ENCODE data around the gene RRM2. TPM values are rescaled to one million over a fixed set of nuclear protein-coding genes. Genes with fewer than 3 reads are reported as not detected.

Gene RRM2
- total and polyA plus RNA-seq, 2 of the 4 experiments (the other 2 are of a cell fraction), result 53.6 to 68.5 TPM

- TF ChIP-seq ELK1 (IDR thresholded peaks at IDR 0.05; ENCODE audit: borderline replicate concordance, low read depth, low read length), result no peak
Measured at GRCh38 chr2:10120877-10121574, 1.5 kb upstream of the RRM2 start (continued).

GRCh38 chr2:10123281-10123680 is 742 bp downstream of the RRM2 start:
- peak overlapping the region; percentile 82 for H3K4me3 ChIP-seq (ENCODE audit: insufficient read depth, low read depth, low read length)
- WGBS, 2 experiments (ENCODE audit: extremely low coverage in 2 of 2, insufficient read length in 1 of 2), result 0% methylated on average over 3 of the region's 18 CpGs; no CpG with 5 or more reads in 1 of the 2 experiments
- H3K18ac ChIP-seq (ENCODE audit: low read depth, low read length), result no peak overlapping the region
- H3K9ac ChIP-seq (ENCODE audit: low read depth, low read length), result peak overlapping the region; percentile 62; the same call in 1 of the 2 replicates
- in situ Hi-C loops (cut with MboI; ENCODE audit: low sequenced_read_pairs), result no loop called here
- 0 out of 2 replicates have a peak overlapping the region, but pooled peaks have one; percentile 10 for H3K56ac ChIP-seq (ENCODE audit: extremely low read depth, insufficient read depth, low read length)
- no peak overlapping the region for H2BK15ac ChIP-seq (ENCODE audit: low read depth, low read length)
- peak overlapping the region; percentile 88 for H2AFZ ChIP-seq (replicated peaks; ENCODE audit: low read length, poor library complexity)
- H3K27ac ChIP-seq (ENCODE audit: insufficient read depth, low read length), result peak overlapping the region; percentile 81; the same call in 1 of the 2 replicates
- H3K36me3 ChIP-seq (ENCODE audit: control insufficient read depth, insufficient read depth, low read length), result peaks cover 2% of the 10 kb centered on the region; the same call in 1 of the 2 replicates
- no peak overlapping the region; the same call in 1 of the 2 replicates for H2AK5ac ChIP-seq (ENCODE audit: low read depth, low read length)
- no peak overlapping the region for H3K23ac ChIP-seq (ENCODE audit: low read depth, low read length)
- no peaks in the 10 kb centered on the region for H3K27me3 ChIP-seq (ENCODE audit: control insufficient read depth, insufficient read depth, low read length)
- H2BK120ac ChIP-seq (ENCODE audit: low read depth, low read length), result no peak overlapping the region
- peak overlapping the region; percentile 4 for H2BK5ac ChIP-seq (ENCODE audit: low read depth, low read length, poor library complexity, severe bottlenecking)
- 0 out of 2 replicates have a peak, but pooled peaks cover 6% of the 10 kb centered on the region for H3K9me1 ChIP-seq (ENCODE audit: insufficient read depth, low read length)
- ChIA-PET POLR2A (ENCODE audit: unreplicated experiment) (no interaction called here), CTCF (interaction anchor here (1.1 to 4.4 kb wide), 4 partner anchors 12 to 312 kb away, joined by 3 to 25 read pairs (median 8); no protein-coding TSS in a partner anchor)
- H2AK9ac ChIP-seq (replicated peaks; ENCODE audit: low read depth, low read length, poor library complexity), result peak overlapping the region; percentile 94
- ATAC-seq (ENCODE audit: low read depth) (no peak), DNase-seq (no peak)
- dilution Hi-C loops (cut with HindIII; ENCODE audit: low sequenced_read_pairs, unreplicated experiment), result no loop called here
- H4K8ac ChIP-seq (ENCODE audit: low read depth in 2 of 2, low read length in 2 of 2), result no peak overlapping the region
- no peak overlapping the region for H3K14ac ChIP-seq (replicated peaks; ENCODE audit: low read depth, low read length)
- H3K9me3 ChIP-seq (ENCODE audit: control insufficient read depth, insufficient read depth, low read length), result no peaks in the 10 kb centered on the region
- no peak overlapping the region for H4K91ac ChIP-seq (ENCODE audit: insufficient read depth, low read depth, low read length)
- BruUV-seq (replicated peaks), result no TSS peak
- no peak overlapping the region for H2BK20ac ChIP-seq (ENCODE audit: low read depth, low read length)
- peaks cover 11% of the 10 kb centered on the region for H3K4me1 ChIP-seq (ENCODE audit: control insufficient read depth, insufficient read depth, low read length)
- H3K4me2 ChIP-seq (ENCODE audit: low read depth, low read length), result peak overlapping the region; percentile 99
- no peak overlapping the region; the same call in 1 of the 2 replicates for H3K4ac ChIP-seq (ENCODE audit: low read depth, low read length)
- H4K20me1 ChIP-seq (ENCODE audit: insufficient read depth, low read length), result peaks cover 20% of the 10 kb centered on the region
- H4K5ac ChIP-seq (ENCODE audit: low read depth, low read length), result no peak overlapping the region
- intact Hi-C loops (cut with micrococcal nuclease), result no loop called here
- TF ChIP-seq MAFK (IDR thresholded peaks at IDR 0.05; ENCODE audit: low read depth, low read length) (no peak), NFE2L2 (IDR thresholded peaks at IDR 0.05; ENCODE audit: low read depth, low read length) (no peak), MXI1 (IDR thresholded peaks at IDR 0.05; ENCODE audit: borderline replicate concordance, low read depth, low read length) (no peak)
- peaks cover 18 to 62% of the 10 kb centered on the region in 2 experiments for H3K79me1 ChIP-seq (ENCODE audit: low read depth in 1 of 2, low read length in 2 of 2)
